Breast epithelium (tissue), 3 donors: ENCODE measurements around the gene KCMF1.

ENCODE experiments used
- POLR2AphosphoS5 ChIP-seq, 3 donors: sonication (generic); formaldehyde crosslinking; IDR thresholded peaks; one replicate each; pipeline ENCODE4 v1.6.1; 2017; ENCODE audit warnings: antibody characterized with exemption in 3 of 3
- TF ChIP-seq, protein P1 (sequence below), 3 donors: fragments of 450-650 bp; IDR thresholded peaks; one replicate each; pipeline ENCODE4 v1.5.1; 2016 to 2017; ENCODE audit warnings: antibody characterized with exemption in 3 of 3, mild to moderate bottlenecking in 3 of 3, moderate library complexity in 3 of 3

DNA sequence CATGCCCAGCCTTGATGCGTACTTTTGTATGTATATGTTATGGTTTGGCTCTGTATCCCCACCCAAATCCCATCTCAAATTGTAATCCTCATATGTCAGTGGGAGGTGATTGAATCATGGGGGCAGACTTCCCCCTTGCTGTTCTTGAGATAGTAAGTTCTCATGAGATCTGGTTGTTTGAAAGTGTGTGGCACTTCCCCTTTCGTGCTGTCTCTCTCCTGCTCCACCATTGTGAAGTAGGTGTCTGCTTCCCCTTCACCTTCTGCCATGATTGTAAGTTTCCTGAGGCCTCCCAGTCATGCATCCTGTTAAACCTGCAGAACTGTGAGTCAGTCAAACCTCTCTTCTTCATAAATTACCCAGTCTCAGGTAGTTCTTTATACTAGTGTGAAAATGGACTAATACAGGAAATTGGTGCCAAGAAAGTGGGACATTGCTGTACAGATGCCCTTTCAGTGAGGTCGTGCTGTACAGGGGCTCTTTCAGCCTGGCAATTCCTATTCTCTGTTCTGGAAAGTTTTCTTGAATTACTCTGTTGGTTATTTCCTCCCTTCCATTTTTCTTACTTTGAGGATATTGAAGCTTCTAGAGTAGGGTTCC, 38.2 kb downstream of the KCMF1 start:
- no peak for TF ChIP-seq POLR2AphosphoS5 (IDR thresholded peaks at IDR 0.05)
- TF ChIP-seq, protein P1, sequence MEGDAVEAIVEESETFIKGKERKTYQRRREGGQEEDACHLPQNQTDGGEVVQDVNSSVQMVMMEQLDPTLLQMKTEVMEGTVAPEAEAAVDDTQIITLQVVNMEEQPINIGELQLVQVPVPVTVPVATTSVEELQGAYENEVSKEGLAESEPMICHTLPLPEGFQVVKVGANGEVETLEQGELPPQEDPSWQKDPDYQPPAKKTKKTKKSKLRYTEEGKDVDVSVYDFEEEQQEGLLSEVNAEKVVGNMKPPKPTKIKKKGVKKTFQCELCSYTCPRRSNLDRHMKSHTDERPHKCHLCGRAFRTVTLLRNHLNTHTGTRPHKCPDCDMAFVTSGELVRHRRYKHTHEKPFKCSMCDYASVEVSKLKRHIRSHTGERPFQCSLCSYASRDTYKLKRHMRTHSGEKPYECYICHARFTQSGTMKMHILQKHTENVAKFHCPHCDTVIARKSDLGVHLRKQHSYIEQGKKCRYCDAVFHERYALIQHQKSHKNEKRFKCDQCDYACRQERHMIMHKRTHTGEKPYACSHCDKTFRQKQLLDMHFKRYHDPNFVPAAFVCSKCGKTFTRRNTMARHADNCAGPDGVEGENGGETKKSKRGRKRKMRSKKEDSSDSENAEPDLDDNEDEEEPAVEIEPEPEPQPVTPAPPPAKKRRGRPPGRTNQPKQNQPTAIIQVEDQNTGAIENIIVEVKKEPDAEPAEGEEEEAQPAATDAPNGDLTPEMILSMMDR (IDR thresholded peaks at IDR 0.05) = no peak
